ENCODE data around the gene FSCN2.

DNA sequence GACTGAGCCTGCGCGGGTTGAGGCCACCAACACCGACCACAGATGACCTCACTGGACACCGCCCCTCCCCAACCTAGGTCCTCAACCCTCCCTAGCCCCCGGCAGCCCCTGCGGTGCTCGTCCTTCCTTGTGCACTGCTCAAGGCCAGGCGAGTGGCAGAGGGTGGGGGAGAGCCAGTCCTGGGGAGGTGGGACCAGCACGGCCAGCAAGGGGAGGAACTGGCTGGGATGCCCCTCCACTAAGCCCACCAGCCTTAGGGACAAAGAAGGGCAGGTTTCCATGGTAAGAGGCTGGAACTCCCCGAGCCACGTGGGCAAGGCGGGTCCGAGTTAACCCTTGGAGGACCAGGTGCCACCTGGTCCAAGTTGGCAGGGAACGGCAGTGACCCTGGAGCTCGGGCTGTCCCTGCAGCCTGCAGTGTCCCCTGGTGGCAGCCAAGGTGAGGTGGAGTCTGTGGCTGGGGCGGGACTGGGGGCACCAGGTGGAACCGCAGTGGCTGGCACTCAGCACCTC lies 9.2 kb downstream of the FSCN2 start:
- TF ChIP-seq POLR2AphosphoS5 (IDR thresholded peaks at IDR 0.05; ENCODE audit: insufficient read depth, low read depth, low read length), result no peak
- TF ChIP-seq, protein P1, sequence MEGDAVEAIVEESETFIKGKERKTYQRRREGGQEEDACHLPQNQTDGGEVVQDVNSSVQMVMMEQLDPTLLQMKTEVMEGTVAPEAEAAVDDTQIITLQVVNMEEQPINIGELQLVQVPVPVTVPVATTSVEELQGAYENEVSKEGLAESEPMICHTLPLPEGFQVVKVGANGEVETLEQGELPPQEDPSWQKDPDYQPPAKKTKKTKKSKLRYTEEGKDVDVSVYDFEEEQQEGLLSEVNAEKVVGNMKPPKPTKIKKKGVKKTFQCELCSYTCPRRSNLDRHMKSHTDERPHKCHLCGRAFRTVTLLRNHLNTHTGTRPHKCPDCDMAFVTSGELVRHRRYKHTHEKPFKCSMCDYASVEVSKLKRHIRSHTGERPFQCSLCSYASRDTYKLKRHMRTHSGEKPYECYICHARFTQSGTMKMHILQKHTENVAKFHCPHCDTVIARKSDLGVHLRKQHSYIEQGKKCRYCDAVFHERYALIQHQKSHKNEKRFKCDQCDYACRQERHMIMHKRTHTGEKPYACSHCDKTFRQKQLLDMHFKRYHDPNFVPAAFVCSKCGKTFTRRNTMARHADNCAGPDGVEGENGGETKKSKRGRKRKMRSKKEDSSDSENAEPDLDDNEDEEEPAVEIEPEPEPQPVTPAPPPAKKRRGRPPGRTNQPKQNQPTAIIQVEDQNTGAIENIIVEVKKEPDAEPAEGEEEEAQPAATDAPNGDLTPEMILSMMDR (IDR thresholded peaks at IDR 0.05; ENCODE audit: extremely low read depth in 1 of 2, insufficient read depth in 1 of 2, low read depth in 1 of 2, low read length in 2 of 2), result peak; percentile 58 to 74
- peak; percentile 18 for TF ChIP-seq POLR2A (IDR thresholded peaks at IDR 0.05; ENCODE audit: low read depth, low read length)
- no peak for TF ChIP-seq EZH2 (IDR thresholded peaks at IDR 0.05; ENCODE audit: borderline replicate concordance, low read depth, low read length, severe bottlenecking)
- no peak for TF ChIP-seq JUN (IDR thresholded peaks at IDR 0.05; ENCODE audit: borderline replicate concordance, insufficient read depth, insufficient read length, low read depth)
- no peak for TF ChIP-seq MYC (IDR thresholded peaks at IDR 0.05; ENCODE audit: low read depth, low read length)

All from endothelial cell of umbilical vein (primary cell).